Upper lobe of left lung (tissue), 4 donors: Measurements from ENCODE around the gene PPP1R13B.

Source experiments
- CTCF ChIP-seq, 6 experiments: fragments of 450-650 bp in 4 of 6; fragments of 200-600 bp in 2 of 6; sonication (generic) in 2 of 6; IDR thresholded peaks; one replicate each; pipeline ENCODE4 v1.5.1; 2016 to 2019; ENCODE audit warnings: antibody characterized with exemption in 6 of 6
- EP300 ChIP-seq, 4 donors: sonication (generic); formaldehyde crosslinking; IDR thresholded peaks; one replicate each; pipeline ENCODE4 v1.5.1; 2017; ENCODE audit warnings: antibody characterized with exemption in 4 of 4, control low read depth in 2 of 4
- POLR2A ChIP-seq, 4 donors: fragments of 450-650 bp; IDR thresholded peaks; one replicate each; pipeline ENCODE4 v1.5.1; 2016 to 2017; ENCODE audit warnings: antibody characterized with exemption in 4 of 4, mild to moderate bottlenecking in 2 of 4
- POLR2AphosphoS5 ChIP-seq, 2 donors: sonication (generic); formaldehyde crosslinking; IDR thresholded peaks; one replicate each; pipeline ENCODE4 v1.5.1; 2017; ENCODE audit warnings: antibody characterized with exemption in 2 of 2

- no peak for TF ChIP-seq CTCF (IDR thresholded peaks at IDR 0.05)
- TF ChIP-seq EP300 (IDR thresholded peaks at IDR 0.05): no peak
- no peak for TF ChIP-seq POLR2A (IDR thresholded peaks at IDR 0.05)
- no peak for TF ChIP-seq POLR2AphosphoS5 (IDR thresholded peaks at IDR 0.05)
These were observed 131.1 kb downstream of the PPP1R13B start for GRCh38 chr14:103716091-103716801.
